HG03565 (cell line): ENCODE measurements around the gene LRBA.
"Not testable (repeated sequence)": the region's sequence is repeated elsewhere in the genome, so short reads cannot be mapped to it uniquely, and the experiment has no call there.

Experiments used
- ATAC-seq: cut with Tn5 transposase; IDR thresholded peaks from one replicate; pipeline ENCODE4 v1.9.1; 2021; ENCODE audit warnings: mild to moderate bottlenecking, moderate library complexity; ENCODE audit not compliant: unreplicated experiment

LRBA gene

DNA sequence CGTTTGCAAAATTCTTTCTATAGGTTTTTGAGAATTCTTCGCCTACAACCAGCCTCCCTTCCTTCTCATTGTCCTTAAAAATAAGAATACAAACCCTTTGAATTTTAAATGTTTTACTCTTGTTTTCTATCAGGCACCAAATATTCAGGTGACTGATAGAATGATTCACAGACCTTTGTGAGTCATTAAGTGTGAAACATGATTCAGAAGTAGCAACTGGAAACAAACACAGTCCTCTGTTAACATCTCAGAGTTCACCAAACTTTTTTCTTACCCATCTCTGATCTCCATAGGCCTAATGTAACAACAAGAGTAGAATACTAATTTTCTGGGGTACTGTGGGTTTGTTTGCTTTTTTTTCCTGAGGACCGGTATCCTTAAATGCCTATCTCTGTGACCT is 496.5 kb downstream of the LRBA start:
- peak; percentile 48 for ATAC-seq

DNA sequence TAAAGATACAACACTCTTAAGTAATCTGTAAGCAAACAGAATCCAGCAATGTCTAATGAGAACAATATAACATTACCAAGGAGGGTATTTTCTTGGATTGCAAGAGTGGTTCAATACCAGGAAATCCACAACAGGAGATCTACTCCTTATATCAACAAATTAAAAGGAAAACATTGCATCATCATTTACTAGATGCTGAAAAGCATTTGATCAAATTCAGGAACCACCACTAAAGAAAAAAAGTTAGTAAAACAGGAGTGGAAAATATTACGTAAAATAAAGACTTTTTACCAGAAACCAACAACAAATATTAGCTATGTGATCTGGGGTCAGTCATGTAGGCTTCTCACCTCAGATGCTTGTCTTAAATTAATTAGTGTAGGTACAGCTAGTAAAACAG is 499.9 kb downstream of the LRBA start:
- ATAC-seq, result no peak

DNA sequence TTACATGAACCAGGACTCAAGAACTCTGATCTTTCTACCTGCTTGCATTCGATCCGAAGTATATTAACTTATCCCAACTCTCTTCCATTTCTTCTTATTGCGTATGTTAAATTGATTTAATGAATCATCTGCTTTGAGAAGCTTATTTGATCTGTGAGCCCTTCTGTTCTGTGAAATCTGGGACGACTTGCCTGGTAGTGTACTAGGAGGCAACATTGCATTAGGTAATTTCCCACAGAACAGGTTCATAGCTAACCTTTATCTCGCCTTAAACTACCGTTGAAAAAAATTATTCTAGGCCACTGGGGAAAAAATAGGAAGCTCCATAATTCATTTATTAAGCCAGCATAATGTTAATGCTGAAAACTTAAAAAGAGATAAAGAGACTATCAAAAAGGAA is 500.4 kb downstream of the LRBA start:
- ATAC-seq, result no peak

GRCh38 chr4:150510176-150510865 is 504.8 kb downstream of the LRBA start:
- ATAC-seq, result no peak

- ATAC-seq, result not testable (repeated sequence)
Observed at GRCh38 chr4:150507656-150508055, 507.4 kb downstream of the LRBA start.

DNA sequence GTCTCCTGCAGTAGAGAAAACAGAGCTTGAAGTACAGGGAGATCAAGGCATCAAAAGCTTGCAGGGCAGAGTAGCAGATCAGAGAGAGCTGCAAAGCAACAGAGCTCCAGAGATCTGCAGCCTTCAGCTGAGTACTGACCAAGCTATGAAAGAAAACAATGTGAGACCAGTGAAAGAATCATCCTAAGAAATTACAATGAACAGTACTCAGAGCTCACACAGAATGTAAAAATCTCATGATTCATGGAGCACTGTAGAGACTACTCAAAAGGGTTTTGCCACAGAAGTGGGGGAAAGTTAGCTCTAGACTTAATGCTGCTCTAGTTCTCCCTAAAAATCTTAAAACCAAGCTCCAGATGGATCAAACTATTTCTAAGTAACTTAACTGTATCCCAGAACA is 513.1 kb downstream of the LRBA start:
- no peak for ATAC-seq

DNA sequence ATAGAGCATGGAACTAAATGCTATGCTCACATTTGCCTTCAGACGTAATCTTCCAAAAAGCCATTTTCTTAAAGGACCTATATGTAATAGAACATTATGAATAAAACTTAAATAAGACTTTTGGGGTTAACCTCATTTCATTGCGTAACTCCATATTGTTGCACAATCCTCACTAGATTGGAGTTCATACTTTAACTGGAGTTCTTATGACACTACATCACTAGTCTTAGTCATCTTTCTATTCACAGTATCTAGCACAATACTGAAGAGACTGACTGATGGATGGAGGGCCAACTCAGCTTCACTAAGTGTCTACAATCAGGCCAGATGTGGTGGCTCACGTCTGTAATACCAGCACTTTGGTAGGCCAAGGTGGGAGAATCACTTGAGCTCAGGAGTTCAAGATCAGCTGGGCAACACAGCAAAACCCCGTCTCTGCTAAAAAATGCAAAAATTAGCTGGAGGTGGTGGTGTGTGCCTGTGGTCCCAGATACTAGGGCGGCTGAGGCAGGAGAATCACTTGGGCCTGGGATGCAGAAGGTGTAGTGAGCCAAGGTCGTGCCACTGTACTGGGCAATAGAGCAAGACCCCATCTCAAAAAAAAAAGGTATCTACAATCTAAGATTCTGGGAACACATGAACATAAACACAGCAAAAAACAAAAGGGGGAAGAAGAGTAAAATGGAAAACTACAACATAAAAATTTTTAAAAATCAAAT is 513.9 kb downstream of the LRBA start:
- no peak for ATAC-seq

GRCh38 chr4:150497612-150498011 is 517.5 kb downstream of the LRBA start:
- no peak for ATAC-seq

DNA sequence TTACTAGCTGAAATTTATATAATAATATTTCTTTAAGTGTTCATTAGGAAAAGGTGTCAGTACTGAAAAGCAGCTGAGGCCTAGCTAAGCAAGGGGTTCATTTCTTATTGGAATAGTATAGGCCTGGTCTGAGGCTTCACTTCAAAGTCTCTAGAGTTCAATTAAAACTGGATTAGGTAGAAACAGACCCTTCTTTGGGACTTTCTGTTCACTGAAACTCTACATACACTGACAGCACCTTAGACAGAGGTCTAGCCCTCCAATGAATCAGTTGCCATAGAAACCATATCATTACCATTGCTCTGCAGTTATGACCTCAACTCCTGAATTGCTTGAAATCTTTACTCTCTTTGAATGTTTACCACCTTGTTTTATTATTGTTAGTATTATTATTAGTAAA is 519.5 kb downstream of the LRBA start:
- peak; percentile 53 for ATAC-seq

GRCh38 chr4:150493851-150494250 is 521.2 kb downstream of the LRBA start:
- ATAC-seq, result no peak

DNA sequence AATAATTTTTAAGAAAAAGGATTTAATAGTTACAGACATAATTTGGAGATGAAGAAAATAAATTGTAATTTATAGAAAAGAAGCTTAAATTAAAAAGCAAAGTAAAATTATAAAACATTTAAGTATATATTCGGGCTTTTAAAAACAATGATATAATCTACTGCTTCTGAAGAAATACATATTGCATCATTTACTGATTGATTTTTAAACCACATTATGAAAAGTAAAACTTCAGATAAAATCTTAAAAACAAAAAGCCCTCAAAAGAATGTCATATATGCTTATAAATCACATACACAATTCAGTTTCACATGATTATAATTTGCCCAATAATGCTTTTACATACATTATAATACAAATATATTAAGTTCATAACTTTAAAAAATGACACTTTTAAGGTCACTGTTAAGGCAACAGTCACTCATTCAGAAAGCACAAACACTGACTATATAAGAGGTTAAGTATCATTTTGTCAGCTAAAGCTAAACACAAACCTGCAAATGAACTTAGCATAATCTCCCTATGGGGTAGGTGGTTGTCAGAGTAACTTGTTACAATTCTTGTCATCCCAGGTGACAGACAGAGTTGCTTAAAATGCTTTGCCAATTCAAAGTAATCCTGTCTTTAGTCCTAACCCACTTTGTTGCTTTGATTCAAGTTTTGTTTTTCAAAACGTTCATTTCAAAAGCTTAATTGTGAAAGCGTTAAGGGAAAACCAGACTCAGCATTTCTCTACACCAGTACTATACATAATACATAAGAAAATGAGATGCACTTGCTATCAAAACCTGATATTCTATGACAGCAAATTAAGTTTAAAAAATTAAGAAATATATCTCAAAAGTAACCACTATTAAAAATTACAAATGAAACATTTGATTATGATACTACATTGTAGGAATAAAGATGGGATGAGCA is 523.7 kb downstream of the LRBA start:
- ATAC-seq, result no peak

- ATAC-seq, result no peak
Observed at GRCh38 chr4:150482581-150482980, 532.5 kb downstream of the LRBA start.

- no peak for ATAC-seq
Observed at GRCh38 chr4:150479657-150480056, 535.4 kb downstream of the LRBA start.

- ATAC-seq, result no peak
Observed at GRCh38 chr4:150477869-150478268, 537.2 kb downstream of the LRBA start.

DNA sequence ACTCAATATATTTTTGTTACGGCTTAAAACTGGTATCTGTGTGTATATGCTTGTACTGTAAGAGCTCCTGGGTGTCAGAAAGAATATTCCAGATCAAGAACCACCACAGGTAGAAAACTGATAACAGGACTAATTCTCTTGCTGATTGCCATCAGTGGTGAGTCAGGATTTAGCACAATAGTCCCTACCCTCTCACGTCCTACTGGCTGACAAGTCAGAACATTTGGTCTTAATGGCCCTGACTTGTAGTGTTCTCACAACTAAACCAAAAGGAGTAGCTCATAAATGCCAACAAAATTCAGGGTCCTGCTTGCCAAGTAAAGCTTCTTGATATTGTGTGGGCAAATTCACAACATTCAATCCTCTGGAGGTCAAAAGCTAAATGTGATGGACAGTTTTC is 538.3 kb downstream of the LRBA start:
- ATAC-seq, result no peak

- no peak for ATAC-seq
Observed at GRCh38 chr4:150475763-150476162, 539.3 kb downstream of the LRBA start.

DNA sequence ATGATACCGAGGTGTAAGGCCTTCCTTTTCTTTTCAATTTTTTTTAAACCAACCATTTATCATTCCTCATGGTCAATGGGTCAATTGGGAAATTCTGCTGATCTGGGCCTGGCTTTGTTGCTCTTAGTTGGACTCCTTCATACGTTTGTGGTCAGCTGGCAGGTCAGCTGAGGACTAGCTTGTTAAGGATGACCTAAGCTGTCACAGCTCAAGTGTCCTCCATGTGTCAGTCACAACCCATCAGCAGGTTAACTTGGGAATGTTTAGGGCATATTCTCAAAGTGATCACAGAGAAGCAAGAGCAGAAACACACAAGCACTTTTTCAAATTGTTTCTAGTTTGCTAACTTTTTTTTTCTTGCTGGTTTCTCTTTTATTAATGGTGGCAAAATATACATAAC is 550.6 kb downstream of the LRBA start:
- no peak for ATAC-seq

DNA sequence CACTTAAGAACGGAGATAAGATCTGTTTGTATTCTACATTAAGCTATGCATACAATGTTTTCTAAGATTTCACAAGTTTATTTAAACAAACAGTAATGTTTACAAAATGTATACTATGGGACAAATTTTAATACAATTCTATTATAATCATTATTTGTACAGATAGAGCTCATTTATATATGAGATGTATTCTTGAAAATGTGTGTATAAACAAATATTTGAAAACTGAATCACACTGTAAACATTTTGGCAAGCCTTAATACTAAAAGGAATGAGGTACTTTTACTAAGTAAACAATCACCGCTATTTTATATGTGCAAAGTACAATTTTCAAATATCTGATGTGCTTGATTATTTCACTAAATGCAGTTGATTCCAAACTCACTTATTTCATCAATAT is 552.3 kb downstream of the LRBA start:
- ATAC-seq, result no peak

GRCh38 chr4:150461957-150462356 is 553.1 kb downstream of the LRBA start:
- ATAC-seq, result no peak

DNA sequence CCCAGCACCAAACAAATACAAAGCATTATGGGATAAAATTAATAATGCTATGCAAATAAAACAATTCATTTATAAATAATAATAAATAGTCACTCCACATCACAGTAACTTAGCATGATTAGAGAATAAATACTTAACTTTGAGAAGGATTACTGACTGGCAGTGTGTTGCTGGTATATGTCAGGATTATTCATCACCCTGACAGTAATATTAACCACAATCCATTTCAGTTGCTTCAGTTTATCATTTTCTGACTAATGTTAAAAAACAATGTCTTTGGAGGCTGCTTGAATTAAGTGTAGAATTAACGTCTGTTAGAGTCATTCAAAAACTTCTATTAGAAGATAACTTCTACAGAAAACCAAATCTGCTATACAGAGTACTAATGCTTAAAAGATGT is 557.3 kb downstream of the LRBA start:
- no peak for ATAC-seq

DNA sequence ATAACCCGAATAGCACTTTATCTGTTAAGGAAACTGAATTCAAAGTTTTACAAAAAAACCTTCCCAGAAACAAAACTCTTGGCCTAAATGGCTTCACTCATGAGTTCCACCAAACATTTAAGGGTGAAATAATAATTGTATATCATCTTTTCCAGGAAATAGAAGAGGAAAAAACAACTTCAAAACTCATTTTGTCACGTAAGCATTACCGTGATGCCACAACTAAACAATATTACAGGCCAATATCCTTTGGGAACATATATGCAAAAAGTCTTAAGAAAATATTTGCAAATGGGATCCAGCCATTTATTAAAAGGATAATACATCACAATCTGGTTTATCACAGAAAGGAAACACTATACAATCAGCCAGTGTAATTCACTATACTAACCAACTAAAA is 563.2 kb downstream of the LRBA start:
- ATAC-seq, result no peak

GRCh38 chr4:150447356-150447755 is 567.7 kb downstream of the LRBA start:
- no peak for ATAC-seq
